ENCODE data around the gene PHETA1.
"Not testable (repeated sequence)": the region's sequence is repeated elsewhere in the genome, so short reads cannot be mapped to it uniquely, and the experiment has no call there.

Gene PHETA1

GRCh38 chr12:111405149-111405858 lies 36.4 kb upstream of the PHETA1 start:
- DNase-seq, result peak; percentile 97

- peak; percentile 72 for DNase-seq
Observed at GRCh38 chr12:111404362-111405148, 35.7 kb upstream of the PHETA1 start.

GRCh38 chr12:111402490-111402824 lies 33.6 kb upstream of the PHETA1 start:
- DNase-seq, result not testable (repeated sequence)

GRCh38 chr12:111401167-111401605 lies 32.3 kb upstream of the PHETA1 start:
- no peak for DNase-seq

GRCh38 chr12:111399741-111400404 lies 31.0 kb upstream of the PHETA1 start:
- not testable (repeated sequence) for DNase-seq

- DNase-seq, result peak; percentile 96
Observed at GRCh38 chr12:111398530-111398929, 29.6 kb upstream of the PHETA1 start.

- DNase-seq, result peak; percentile 94
Observed at GRCh38 chr12:111396726-111397445, 28.0 kb upstream of the PHETA1 start.

GRCh38 chr12:111396271-111396670 lies 27.4 kb upstream of the PHETA1 start:
- not testable (repeated sequence) for DNase-seq

- DNase-seq, result peak; percentile 52
Observed at GRCh38 chr12:111395336-111396187, 26.7 kb upstream of the PHETA1 start.

GRCh38 chr12:111394480-111394879 lies 25.6 kb upstream of the PHETA1 start:
- DNase-seq, result no peak

GRCh38 chr12:111393700-111394300 lies 24.9 kb upstream of the PHETA1 start:
- peak; percentile 93 for DNase-seq

- DNase-seq, result peak; percentile 41
Observed at GRCh38 chr12:111390910-111391309, 22.0 kb upstream of the PHETA1 start.

- DNase-seq, result no peak
Observed at GRCh38 chr12:111389635-111390034, 20.7 kb upstream of the PHETA1 start.

GRCh38 chr12:111387747-111388323 lies 18.9 kb upstream of the PHETA1 start:
- no peak for DNase-seq

- DNase-seq, result no peak
Observed at GRCh38 chr12:111386885-111387284, 18.0 kb upstream of the PHETA1 start.

GRCh38 chr12:111384596-111384995 lies 15.7 kb upstream of the PHETA1 start:
- no peak for DNase-seq

GRCh38 chr12:111379942-111380554 lies 11.2 kb upstream of the PHETA1 start:
- DNase-seq, result no peak

- no peak for DNase-seq
Observed at GRCh38 chr12:111377440-111377839, 8.5 kb upstream of the PHETA1 start.

- not testable (repeated sequence) for DNase-seq
Observed at GRCh38 chr12:111373231-111373630, 4.3 kb upstream of the PHETA1 start.

- peak; percentile 62 for DNase-seq
Observed at GRCh38 chr12:111369496-111370220, 763 bp upstream of the PHETA1 start.
